SJCRH30 (cell line): ENCODE measurements around the gene HHAT. TPM values are rescaled to one million over a fixed set of nuclear protein-coding genes. Genes with fewer than 3 reads are reported as not detected.

ENCODE experiments used
- DNase-seq, 2 experiments: peaks; one replicate each; pipeline ENCODE4 v3.0.0-alpha.2; 2015 to 2020
- H3K27ac ChIP-seq: fragments of 250-450 bp; sonication (Bioruptor Pico); 2 replicates; pipeline ENCODE4 v1.5.1; 2020; ENCODE audit warnings: mild to moderate bottlenecking, moderate library complexity
- H3K27me3 ChIP-seq: fragments of 250-450 bp; sonication (Bioruptor Pico); 2 replicates; pipeline ENCODE4 v1.5.1; 2020; ENCODE audit warnings: mild to moderate bottlenecking, moderate library complexity
- H3K36me3 ChIP-seq: fragments of 250-450 bp; sonication (Bioruptor Pico); 2 replicates; pipeline ENCODE4 v1.5.1; 2020; ENCODE audit warnings: mild to moderate bottlenecking, moderate library complexity
- H3K4me1 ChIP-seq: fragments of 250-450 bp; sonication (Bioruptor Pico); 2 replicates; pipeline ENCODE4 v1.5.1; 2020; ENCODE audit warnings: mild to moderate bottlenecking, moderate library complexity
- H3K4me3 ChIP-seq: fragments of 250-450 bp; sonication (Bioruptor Pico); 2 replicates; pipeline ENCODE4 v1.5.1; 2020; ENCODE audit warnings: mild to moderate bottlenecking, moderate library complexity
- H3K9me3 ChIP-seq: fragments of 250-450 bp; sonication (Bioruptor Pico); replicated peaks from 2 replicates; pipeline ENCODE4 v1.5.1; 2020; ENCODE audit warnings: mild to moderate bottlenecking, moderate library complexity
- total RNA-seq: library from RNA; depleted of rRNA; stranded (reverse); fragments of >200 nt; shearing (Covaris generic); gene quantifications from 2 replicates; pipeline ENCODE4 v1.2.3, GENCODE V29; 2014

Gene HHAT
- total RNA-seq, 1 experiment from 2014 or later: 5.1 TPM

DNA sequence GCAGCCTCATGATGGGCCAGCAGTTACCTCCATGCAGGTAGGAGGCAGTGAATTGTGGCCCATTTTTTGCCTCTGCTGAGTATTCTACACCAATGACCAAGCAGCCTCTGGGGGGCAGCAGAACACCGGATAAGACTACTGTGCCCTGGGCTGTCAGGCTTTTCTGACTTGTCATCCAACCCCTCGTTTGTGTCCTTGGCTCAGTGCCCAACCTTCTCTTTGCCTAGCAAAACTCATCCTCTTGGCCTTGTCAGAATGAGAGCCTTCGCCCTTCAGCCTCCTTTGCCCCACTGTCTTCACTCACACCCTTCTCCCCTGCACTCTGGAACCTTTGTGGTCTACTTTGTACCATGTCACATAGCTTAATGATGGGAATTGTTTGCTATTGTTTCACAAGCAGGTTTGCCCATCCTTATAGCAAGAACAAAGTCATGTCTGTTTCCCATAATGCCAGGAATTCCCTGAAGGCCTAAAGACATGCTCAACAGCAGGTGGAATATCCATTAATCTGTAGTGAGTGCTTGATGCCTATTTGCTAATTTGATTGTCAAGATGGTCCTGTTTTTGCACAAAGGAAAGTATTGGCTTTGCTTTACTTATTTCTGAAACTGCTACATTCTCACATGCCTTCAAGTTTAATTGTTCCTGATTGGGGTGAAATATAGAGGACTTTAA, 255.9 kb downstream of the HHAT start:
- Histone ChIP-seq H3K4me1 (0 out of 2 replicates have a peak, but pooled peaks cover 5% of the 10 kb centered on the region), H3K27ac (no peak overlapping the region), H3K4me3 (no peak overlapping the region), H3K36me3 (no peaks in the 10 kb centered on the region), H3K9me3 (no peaks in the 10 kb centered on the region), H3K27me3 (no peaks in the 10 kb centered on the region)
- peak; percentile 93 to 97 for DNase-seq

DNA sequence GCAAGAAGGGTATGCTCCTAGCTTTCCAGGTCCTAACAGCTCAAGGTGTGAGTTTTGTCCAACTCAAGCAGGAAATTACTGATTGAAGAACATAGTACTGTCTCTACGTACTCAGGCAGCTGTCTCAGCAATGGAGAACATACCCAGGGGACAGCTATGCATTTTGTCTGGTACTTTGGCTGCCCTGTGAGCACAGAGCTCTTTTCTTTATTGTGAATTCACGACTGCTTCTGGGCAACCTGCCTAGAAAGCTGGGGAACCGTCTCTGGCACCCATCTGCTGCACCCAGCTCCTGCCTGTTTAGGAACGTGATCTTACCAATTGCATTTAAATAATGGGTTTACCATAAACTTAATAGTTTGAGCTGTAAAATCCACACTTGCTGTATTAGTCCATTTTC, 258.1 kb downstream of the HHAT start:
- no peak overlapping the region for H3K27ac ChIP-seq
- peak in 1 of 2 experiments; percentile 13 for DNase-seq
- H3K36me3 ChIP-seq: no peaks in the 10 kb centered on the region
- 0 out of 2 replicates have a peak, but pooled peaks cover 5% of the 10 kb centered on the region for H3K4me1 ChIP-seq
- H3K27me3 ChIP-seq: no peaks in the 10 kb centered on the region
- H3K4me3 ChIP-seq: no peak overlapping the region
- H3K9me3 ChIP-seq: 0 out of 2 replicates have a peak, but pooled peaks cover 7% of the 10 kb centered on the region

GRCh38 chr1:210587566-210587965, 258.9 kb downstream of the HHAT start:
- no peaks in the 10 kb centered on the region for H3K27me3 ChIP-seq
- H3K4me1 ChIP-seq: 0 out of 2 replicates have a peak, but pooled peaks cover 5% of the 10 kb centered on the region
- no peak overlapping the region for H3K27ac ChIP-seq
- peak; percentile 17 to 34 for DNase-seq
- 0 out of 2 replicates have a peak, but pooled peaks cover 7% of the 10 kb centered on the region for H3K9me3 ChIP-seq
- H3K4me3 ChIP-seq: no peak overlapping the region
- H3K36me3 ChIP-seq: no peaks in the 10 kb centered on the region

DNA sequence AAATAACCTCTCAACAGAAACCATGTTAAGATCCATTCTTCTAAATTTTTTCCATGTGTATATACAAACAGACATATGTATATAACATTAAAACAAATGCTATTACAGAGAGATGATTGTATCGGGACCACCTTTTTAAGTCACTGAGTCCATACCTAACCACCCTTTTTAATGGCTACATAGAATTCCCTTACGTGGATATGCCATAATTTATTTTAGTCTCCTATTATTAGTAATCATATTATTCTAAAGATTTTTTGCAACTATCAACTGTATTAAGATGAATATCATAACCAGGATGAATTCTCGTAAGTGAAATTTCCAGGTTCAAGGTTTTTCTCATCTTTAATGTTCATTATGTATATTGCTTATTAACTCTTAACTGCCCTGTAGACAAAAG, 259.7 kb downstream of the HHAT start:
- Histone ChIP-seq H3K27ac (no peak overlapping the region), H3K4me1 (0 out of 2 replicates have a peak, but pooled peaks cover 5% of the 10 kb centered on the region), H3K27me3 (no peaks in the 10 kb centered on the region), H3K36me3 (no peaks in the 10 kb centered on the region), H3K9me3 (0 out of 2 replicates have a peak, but pooled peaks cover 7% of the 10 kb centered on the region), H3K4me3 (no peak overlapping the region)
- no peak for DNase-seq

- Histone ChIP-seq H3K9me3 (0 out of 2 replicates have a peak, but pooled peaks cover 7% of the 10 kb centered on the region), H3K27ac (no peak overlapping the region), H3K36me3 (no peaks in the 10 kb centered on the region), H3K4me3 (no peak overlapping the region), H3K27me3 (no peaks in the 10 kb centered on the region), H3K4me1 (0 out of 2 replicates have a peak, but pooled peaks cover 5% of the 10 kb centered on the region)
- DNase-seq: no peak
Observed at GRCh38 chr1:210588946-210589345, 260.2 kb downstream of the HHAT start.

DNA sequence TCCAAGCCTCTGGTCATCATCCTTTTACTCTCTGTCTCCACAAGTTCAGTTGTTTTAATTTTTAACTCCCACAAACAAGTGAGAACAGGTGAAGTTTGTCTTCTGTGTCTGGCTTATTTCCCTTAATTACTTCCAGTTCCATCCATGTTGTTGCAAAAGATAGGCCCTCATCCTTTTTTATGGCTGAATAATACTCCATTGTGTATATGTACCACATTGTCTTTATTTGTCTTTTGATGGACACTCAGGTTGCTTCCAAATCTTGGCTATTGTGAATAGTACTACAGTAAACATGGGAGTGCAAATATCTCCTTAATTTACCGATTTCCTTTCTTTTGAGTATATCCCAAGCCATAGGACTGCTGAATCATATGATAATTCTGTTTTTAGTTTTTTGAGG, 262.5 kb downstream of the HHAT start:
- Histone ChIP-seq H3K36me3 (no peaks in the 10 kb centered on the region), H3K4me1 (no peaks in the 10 kb centered on the region), H3K9me3 (0 out of 2 replicates have a peak, but pooled peaks cover 7% of the 10 kb centered on the region), H3K27me3 (no peaks in the 10 kb centered on the region), H3K27ac (no peak overlapping the region), H3K4me3 (no peak overlapping the region)
- DNase-seq: no peak

- Histone ChIP-seq H3K27ac (no peak overlapping the region), H3K4me3 (no peak overlapping the region), H3K27me3 (no peaks in the 10 kb centered on the region), H3K9me3 (0 out of 2 replicates have a peak, but pooled peaks cover 7% of the 10 kb centered on the region), H3K36me3 (no peaks in the 10 kb centered on the region), H3K4me1 (peaks cover 16% of the 10 kb centered on the region)
- no peak for DNase-seq
Observed at GRCh38 chr1:210594605-210595004, 265.9 kb downstream of the HHAT start.

DNA sequence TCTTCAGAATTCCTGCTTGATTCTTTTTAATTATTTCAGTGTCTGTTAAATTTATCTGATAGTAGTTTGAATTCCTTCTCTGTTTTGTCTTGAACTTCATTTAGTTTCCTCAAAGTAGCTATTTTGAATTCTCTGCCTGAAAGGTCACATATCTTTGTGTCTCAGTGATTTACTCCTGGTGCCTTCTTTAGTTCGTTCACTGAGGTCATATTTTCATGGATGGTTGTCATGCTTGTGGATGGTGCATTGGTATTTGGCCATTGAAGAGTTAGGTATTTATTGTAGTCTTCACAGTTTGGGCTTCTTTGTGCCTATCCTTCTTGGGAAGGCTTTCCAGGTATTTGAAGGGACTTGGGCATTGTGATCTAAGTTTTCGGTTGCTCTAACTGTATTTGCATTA, 267.9 kb downstream of the HHAT start:
- no peak for DNase-seq
- no peaks in the 10 kb centered on the region for H3K27me3 ChIP-seq
- no peaks in the 10 kb centered on the region for H3K36me3 ChIP-seq
- H3K4me1 ChIP-seq: peaks cover 16% of the 10 kb centered on the region
- no peak overlapping the region for H3K4me3 ChIP-seq
- no peak overlapping the region for H3K27ac ChIP-seq
- no peaks in the 10 kb centered on the region for H3K9me3 ChIP-seq

DNA sequence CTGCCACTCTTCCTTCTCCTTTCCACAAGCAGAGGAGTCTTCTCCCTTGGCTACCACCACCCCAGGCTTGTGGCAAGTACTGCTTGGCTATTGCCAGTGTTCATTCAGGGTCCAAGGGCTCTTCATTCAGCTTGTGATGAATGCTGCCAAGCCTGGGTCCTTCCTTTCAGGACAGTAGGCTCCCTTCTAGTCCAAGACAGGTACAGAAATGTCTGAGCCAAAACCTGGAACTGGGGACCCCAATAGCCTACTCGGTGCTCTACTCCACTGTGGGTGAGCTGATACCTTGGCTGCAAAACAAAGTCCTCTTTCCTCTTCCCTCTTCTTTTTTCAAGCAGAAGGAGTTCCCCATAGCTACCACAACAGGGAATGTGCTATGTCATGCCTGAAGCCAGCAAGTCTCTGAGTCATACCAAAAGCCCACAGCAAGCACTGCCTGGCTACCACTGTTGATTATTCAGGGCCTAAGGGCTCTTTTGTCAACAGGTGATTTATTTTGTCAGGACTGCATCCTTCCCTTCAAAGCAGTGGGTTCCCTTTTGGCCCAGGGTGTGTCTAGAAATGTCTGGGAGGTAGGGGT, 268.9 kb downstream of the HHAT start:
- peaks cover 16% of the 10 kb centered on the region for H3K4me1 ChIP-seq
- H3K36me3 ChIP-seq: no peaks in the 10 kb centered on the region
- no peaks in the 10 kb centered on the region for H3K9me3 ChIP-seq
- no peaks in the 10 kb centered on the region for H3K27me3 ChIP-seq
- H3K27ac ChIP-seq: peak overlapping the region; percentile 73
- no peak overlapping the region for H3K4me3 ChIP-seq
- peak; percentile 64 to 65 for DNase-seq

DNA sequence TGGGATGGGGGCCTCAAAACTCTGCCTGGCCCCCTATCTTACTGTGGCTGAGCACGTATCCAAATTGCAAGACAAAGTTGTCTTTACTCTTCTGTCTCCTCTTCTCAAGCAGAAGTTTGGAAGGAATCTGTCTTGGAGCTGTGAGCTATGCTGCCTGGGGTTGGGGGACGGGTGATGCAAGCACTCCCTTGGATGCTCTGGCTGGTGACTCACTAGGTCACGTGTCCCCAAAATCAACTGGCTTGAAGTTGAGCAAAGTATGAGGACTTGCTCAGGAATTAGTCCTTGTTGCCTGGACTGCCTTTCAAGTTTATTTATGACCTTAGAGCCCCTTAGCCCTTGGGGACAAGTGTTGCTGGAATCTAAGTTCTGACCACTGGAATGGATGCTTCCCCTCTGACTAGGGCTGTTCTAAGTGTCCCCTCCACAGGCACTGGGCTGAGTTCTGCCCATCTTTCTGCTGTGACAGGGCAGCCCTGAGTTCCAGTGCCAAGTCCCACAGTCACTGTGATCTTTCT, 269.5 kb downstream of the HHAT start:
- Histone ChIP-seq H3K27me3 (no peaks in the 10 kb centered on the region), H3K4me3 (no peak overlapping the region), H3K4me1 (peaks cover 16% of the 10 kb centered on the region), H3K36me3 (no peaks in the 10 kb centered on the region), H3K9me3 (no peaks in the 10 kb centered on the region), H3K27ac (peak overlapping the region; percentile 73)
- peak; percentile 68 to 73 for DNase-seq

DNA sequence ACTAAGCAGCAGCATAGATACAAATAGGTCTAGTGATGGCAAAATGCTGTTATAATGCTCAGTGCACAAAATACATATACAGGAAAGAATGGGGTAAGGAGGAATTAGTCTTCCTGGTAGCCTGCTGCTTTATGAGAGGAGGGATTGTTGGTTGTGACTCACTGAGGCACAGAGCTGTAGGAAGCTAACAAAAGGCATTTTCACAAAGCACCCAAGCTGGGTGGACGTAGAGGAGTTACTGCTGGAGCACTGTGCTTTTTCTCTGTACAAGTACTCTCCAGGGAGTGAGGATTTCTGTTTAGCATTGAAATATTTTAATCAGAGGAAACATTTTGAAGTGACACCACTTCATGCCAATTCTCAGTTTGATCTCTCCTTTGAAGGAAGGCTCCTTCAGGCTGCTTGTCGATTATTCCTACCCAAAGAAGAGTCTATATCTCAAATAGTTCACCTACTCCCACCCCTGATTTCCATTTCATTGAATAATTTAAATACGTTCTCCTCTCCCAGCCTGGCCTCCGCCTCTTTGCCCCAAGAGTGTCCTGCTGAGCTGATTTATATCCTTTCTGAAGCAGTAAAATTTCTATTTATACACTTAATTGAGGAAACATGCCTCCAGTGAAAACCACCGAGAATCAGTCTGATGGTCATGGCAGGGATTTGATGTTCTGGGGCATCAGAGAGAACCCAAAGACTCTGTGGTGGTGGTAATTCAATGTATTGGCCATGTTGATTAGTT, 271.9 kb downstream of the HHAT start:
- peaks cover 16% of the 10 kb centered on the region for H3K4me1 ChIP-seq
- no peaks in the 10 kb centered on the region for H3K27me3 ChIP-seq
- DNase-seq: no peak
- H3K9me3 ChIP-seq: no peaks in the 10 kb centered on the region
- H3K4me3 ChIP-seq: no peak overlapping the region
- no peak overlapping the region for H3K27ac ChIP-seq
- H3K36me3 ChIP-seq: no peaks in the 10 kb centered on the region

GRCh38 chr1:210603123-210603522, 274.4 kb downstream of the HHAT start:
- Histone ChIP-seq H3K27ac (no peak overlapping the region), H3K27me3 (no peaks in the 10 kb centered on the region), H3K9me3 (no peaks in the 10 kb centered on the region), H3K4me1 (peaks cover 12% of the 10 kb centered on the region), H3K36me3 (no peaks in the 10 kb centered on the region), H3K4me3 (no peak overlapping the region)
- DNase-seq: no peak

DNA sequence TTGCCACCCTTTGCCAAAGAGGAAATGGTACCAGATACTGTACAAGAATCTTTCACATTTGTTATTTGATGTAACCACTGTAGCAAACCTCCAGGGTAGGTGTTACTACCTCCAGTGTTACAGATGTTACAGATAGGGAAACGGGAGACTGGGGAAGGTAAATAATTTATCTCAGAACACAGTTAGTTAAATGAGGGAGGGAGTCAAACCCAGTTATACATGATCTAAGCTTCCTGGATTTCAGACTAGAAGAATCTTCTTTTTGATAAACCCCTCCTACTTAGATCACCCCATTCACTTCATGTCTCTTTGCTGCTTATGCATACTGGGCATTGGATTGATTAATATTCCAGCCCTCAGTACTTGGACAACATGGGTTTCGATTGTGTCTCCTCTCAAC, 276.4 kb downstream of the HHAT start:
- no peak for DNase-seq
- H3K27me3 ChIP-seq: no peaks in the 10 kb centered on the region
- H3K4me1 ChIP-seq: peaks cover 3% of the 10 kb centered on the region; the same call in 1 of the 2 replicates
- no peaks in the 10 kb centered on the region for H3K9me3 ChIP-seq
- no peak overlapping the region for H3K27ac ChIP-seq
- H3K4me3 ChIP-seq: no peak overlapping the region
- H3K36me3 ChIP-seq: no peaks in the 10 kb centered on the region

DNA sequence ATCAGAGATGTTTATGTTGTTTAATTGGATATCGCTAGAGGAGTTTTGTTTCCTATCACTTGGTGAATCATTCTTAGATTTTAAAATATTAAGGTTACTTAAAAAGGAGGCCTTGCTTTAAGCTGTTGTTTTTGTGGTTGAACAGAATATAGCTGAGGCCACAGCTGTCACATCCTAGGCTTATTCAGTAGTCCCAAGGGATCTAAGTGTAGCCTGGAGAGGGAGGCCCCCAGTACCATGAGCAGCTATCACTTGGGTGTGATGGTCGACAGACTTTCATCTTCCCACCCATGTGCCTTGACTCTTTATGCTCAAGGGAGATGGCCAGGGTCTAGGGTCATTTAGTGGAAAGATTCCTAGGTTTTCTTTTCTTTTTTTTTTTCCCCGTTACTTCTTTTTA, 278.7 kb downstream of the HHAT start:
- Histone ChIP-seq H3K36me3 (no peaks in the 10 kb centered on the region), H3K4me1 (peaks cover 3% of the 10 kb centered on the region; the same call in 1 of the 2 replicates), H3K4me3 (no peak overlapping the region), H3K9me3 (no peaks in the 10 kb centered on the region), H3K27ac (no peak overlapping the region), H3K27me3 (no peaks in the 10 kb centered on the region)
- peak; percentile 42 to 72 for DNase-seq

- no peaks in the 10 kb centered on the region for H3K36me3 ChIP-seq
- H3K27me3 ChIP-seq: no peaks in the 10 kb centered on the region
- no peak overlapping the region for H3K4me3 ChIP-seq
- H3K9me3 ChIP-seq: no peaks in the 10 kb centered on the region
- DNase-seq: no peak
- H3K27ac ChIP-seq: no peak overlapping the region
- peaks cover 3% of the 10 kb centered on the region; the same call in 1 of the 2 replicates for H3K4me1 ChIP-seq
Observed at GRCh38 chr1:210608767-210609166, 280.1 kb downstream of the HHAT start.
